SK-N-SH (cell line): Measurements from ENCODE around the gene C1orf159. TPM values are rescaled to one million over a fixed set of nuclear protein-coding genes. Genes with fewer than 3 reads are reported as not detected.

ENCODE experiments used
- CTCF ChIA-PET: fragments of 300-600, 350-600 bp; formaldehyde crosslinking; extraction: SDS; loops from one replicate; lab custom pipeline; 2021; lab: Yijun Ruan, JAX
- POLR2A ChIA-PET: fragments of 350-600 bp; sonication (Branson Sonifier 250); formaldehyde crosslinking; extraction: SDS; loops from one replicate; lab custom pipeline; 2020; ENCODE audit warnings: antibody characterized with exemption, inconsistent platforms; lab: Yijun Ruan, JAX
- DNase-seq: peaks from one replicate; pipeline ENCODE4 v3.0.0; 2012
- H2AFZ ChIP-seq: fragments of 200-600 bp; sonication (generic); 2 replicates; pipeline ENCODE4 v1.8.1; 2016; ENCODE audit warnings: antibody characterized with exemption, mild to moderate bottlenecking, low read depth
- H3F3A ChIP-seq: fragments of 200-600 bp; sonication (generic); replicated peaks from 2 replicates; pipeline ENCODE3; 2016; ENCODE audit warnings: antibody characterized with exemption, mild to moderate bottlenecking; ENCODE audit not compliant: insufficient read depth
- H3K27ac ChIP-seq, 2 experiments: fragments of 200-500 bp in 1 of 2; fragments of 200-600 bp in 1 of 2; sonication (Bioruptor generic) in 1 of 2; sonication (generic), shearing (Covaris generic) in 1 of 2; 2 replicates each; pipeline versions ENCODE4 v1.5.1 to v1.6.1; 2014 to 2016; ENCODE audit warnings: low read depth in 2 of 2, inconsistent platforms in 1 of 2, low read length in 1 of 2, mild to moderate bottlenecking in 1 of 2, mixed read lengths in 1 of 2
- H3K27me3 ChIP-seq: fragments of 200-600 bp; sonication (generic), shearing (Covaris generic); 2 replicates; pipeline ENCODE4 v1.6.1; 2016; ENCODE audit warnings: mixed run types; ENCODE audit not compliant: insufficient read depth
- H3K36me3 ChIP-seq, 2 experiments: fragments of 200-500 bp in 1 of 2; fragments of 200-600 bp in 1 of 2; sonication (Bioruptor generic) in 1 of 2; sonication (generic) in 1 of 2; replicated peaks in 1 of 2; 2 replicates each; pipeline versions ENCODE3 to v1.5.1; 2014 to 2016; ENCODE audit warnings: low read length in 1 of 2, mild to moderate bottlenecking in 1 of 2; ENCODE audit not compliant: insufficient read depth in 2 of 2, control insufficient read depth in 1 of 2
- H3K4me1 ChIP-seq, 2 experiments: fragments of 200-500 bp in 1 of 2; fragments of 200-600 bp in 1 of 2; sonication (Bioruptor generic) in 1 of 2; sonication (generic), shearing (Covaris generic) in 1 of 2; 2 replicates each; pipeline versions ENCODE4 v1.5.1 to v1.6.1; 2014 to 2016; ENCODE audit warnings: low read depth in 1 of 2, low read length in 1 of 2, mixed run types in 1 of 2; ENCODE audit not compliant: insufficient read depth in 2 of 2, control insufficient read depth in 1 of 2
- H3K4me2 ChIP-seq: fragments of 200-600 bp; sonication (generic), shearing (Covaris generic); 2 replicates; pipeline ENCODE4 v1.6.1; 2017; ENCODE audit warnings: mixed run types
- H3K4me3 ChIP-seq, 2 experiments: fragments of 200-500 bp in 1 of 2; fragments of 200-600 bp in 1 of 2; sonication (Bioruptor generic) in 1 of 2; sonication (generic), shearing (Covaris generic) in 1 of 2; 2 replicates each; pipeline versions ENCODE4 v1.5.1 to v1.8.1; 2014 to 2016; ENCODE audit warnings: low read depth in 2 of 2, inconsistent platforms in 1 of 2, low read length in 1 of 2, mild to moderate bottlenecking in 1 of 2, mixed read lengths in 1 of 2, moderate library complexity in 1 of 2
- H3K79me2 ChIP-seq: fragments of 200-600 bp; sonication (generic); 2 replicates; pipeline ENCODE4 v1.8.1; 2017; ENCODE audit warnings: mild to moderate bottlenecking; ENCODE audit not compliant: insufficient read depth
- H3K9ac ChIP-seq: fragments of 200-600 bp; sonication (generic); 2 replicates; pipeline ENCODE4 v1.6.1; 2017; ENCODE audit warnings: mixed run types
- H3K9me2 ChIP-seq: fragments of 200-600 bp; sonication (generic); 2 replicates; pipeline ENCODE4 v1.6.1; 2017; ENCODE audit warnings: mixed run types
- H3K9me3 ChIP-seq: fragments of 200-600 bp; sonication (generic); 2 replicates; pipeline ENCODE4 v1.6.1; 2017; ENCODE audit warnings: mixed run types, mild to moderate bottlenecking, moderate library complexity
- H4K20me1 ChIP-seq: fragments of 200-600 bp; sonication (generic); 2 replicates; pipeline ENCODE4 v1.6.1; 2017; ENCODE audit warnings: mild to moderate bottlenecking, mixed run types; ENCODE audit not compliant: insufficient read depth
- CTCF ChIP-seq: fragments of 200-600 bp; sonication (generic); IDR thresholded peaks from 2 replicates; pipeline ENCODE4 v1.6.1; 2017; ENCODE audit warnings: antibody characterized with exemption, mild to moderate bottlenecking, moderate library complexity
- EZH2phosphoT487 ChIP-seq: fragments of 200-600 bp; sonication (generic); IDR thresholded peaks from 2 replicates; pipeline ENCODE4 v1.6.1; 2017; ENCODE audit warnings: low read depth, mixed run types, mild to moderate bottlenecking, antibody characterized with exemption, moderate library complexity, borderline replicate concordance
- FOXJ3 ChIP-seq: sonication (generic); formaldehyde crosslinking; IDR thresholded peaks from 2 replicates; pipeline ENCODE4 v1.5.1; 2020; ENCODE audit warnings: mild to moderate bottlenecking, missing genetic modification reagents
- FOXM1 ChIP-seq: IDR thresholded peaks from 2 replicates; pipeline ENCODE4 v1.4.0; 2012; ENCODE audit warnings: low read depth, mild to moderate bottlenecking
- GABPA ChIP-seq: IDR thresholded peaks from 2 replicates; pipeline ENCODE4 v1.4.0; 2012; ENCODE audit warnings: low read depth, mild to moderate bottlenecking
- GATA2 ChIP-seq: sonication (generic); formaldehyde crosslinking; IDR thresholded peaks from 2 replicates; pipeline ENCODE4 v1.5.0; 2020; ENCODE audit warnings: mild to moderate bottlenecking, missing genetic modification reagents
- NRF1 ChIP-seq: IDR thresholded peaks from 2 replicates; pipeline ENCODE4 v1.6.1; 2012; ENCODE audit warnings: low read depth, mild to moderate bottlenecking, low read length
- POLR2AphosphoS5 ChIP-seq: IDR thresholded peaks from 2 replicates; pipeline ENCODE4 v1.6.1; 2012; ENCODE audit warnings: low read depth, low read length
- RFX5 ChIP-seq: IDR thresholded peaks from 2 replicates; pipeline ENCODE4 v1.6.1; 2012; ENCODE audit warnings: mild to moderate bottlenecking, improper control_type of control experiment, low read length
- SIN3A ChIP-seq: IDR thresholded peaks from 2 replicates; pipeline ENCODE4 v1.6.1; 2012; ENCODE audit warnings: low read depth, mild to moderate bottlenecking, low read length, moderate library complexity, borderline replicate concordance
- SMC3 ChIP-seq: IDR thresholded peaks from 2 replicates; pipeline ENCODE4 v1.6.1; 2012; ENCODE audit warnings: low read depth, low read length, improper control_type of control experiment
- TAF1 ChIP-seq: IDR thresholded peaks from 2 replicates; pipeline ENCODE4 v1.6.1; 2012; ENCODE audit warnings: low read depth, mild to moderate bottlenecking, low read length, moderate library complexity, borderline replicate concordance
- TCF12 ChIP-seq: IDR thresholded peaks from 2 replicates; pipeline ENCODE4 v1.4.0; 2012
- WGBS: methylation state at CpG from one replicate; pipeline ENCODE4 v1.1.6; 2017; ENCODE audit warnings: low lambda C conversion rate; 5-methylcytosine and 5-hydroxymethylcytosine counted together
- polyA plus RNA-seq, 3 experiments: library from polyadenylated mRNA; depleted of rRNA; stranded (reverse); fragments of >200 nt; gene quantifications; 2 replicates each; pipeline ENCODE4 v1.2.3, GENCODE V29; 2012
- TF ChIP-seq, protein P1 (sequence below): IDR thresholded peaks from 2 replicates; pipeline ENCODE4 v1.4.0; 2012; ENCODE audit warnings: low read depth
- TF ChIP-seq, protein P2 (sequence below): fragments of 150-350 bp; IDR thresholded peaks from 2 replicates; pipeline ENCODE4 v1.6.1; 2016; ENCODE audit warnings: mild to moderate bottlenecking, low read depth, low read length
- TF ChIP-seq, protein P3 (sequence below): IDR thresholded peaks from 2 replicates; pipeline ENCODE4; 2012
- TF ChIP-seq, protein P4 (sequence below): IDR thresholded peaks from 2 replicates; pipeline ENCODE4 v1.6.1; 2012; ENCODE audit warnings: mild to moderate bottlenecking, low read depth, low read length, moderate library complexity

Gene C1orf159
- polyA plus RNA-seq, 1 of the 3 experiments (the other 2 are of a cell fraction): 10.2 TPM

DNA sequence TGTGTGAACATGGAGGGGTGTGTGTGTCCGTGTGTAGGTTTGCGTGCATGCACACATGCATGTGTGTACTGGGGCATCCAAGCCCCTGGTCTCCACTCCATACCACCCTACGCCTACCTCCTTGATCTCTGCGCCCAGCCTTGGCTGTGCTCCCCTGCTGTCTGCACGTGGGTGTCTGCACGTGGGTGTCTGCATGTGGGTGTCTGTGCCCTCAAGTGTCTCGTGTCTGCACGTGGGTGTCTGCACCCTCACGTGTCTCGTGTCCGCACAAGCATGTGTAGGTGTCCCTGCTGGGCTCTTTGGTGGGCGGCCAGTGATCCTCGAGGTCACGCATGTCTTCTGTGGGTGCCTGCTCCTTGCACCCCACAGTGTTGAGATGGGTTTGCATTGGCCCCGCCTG, 62.9 kb downstream of the C1orf159 start:
- no peaks in the 10 kb centered on the region for H4K20me1 ChIP-seq
- no peak overlapping the region for H3K4me3 ChIP-seq
- H3K4me2 ChIP-seq: no peak overlapping the region
- WGBS: 90% methylated on average over 8 of the region's 15 CpGs
- no peak for TF ChIP-seq NRF1
- no peak for TF ChIP-seq GABPA
- TF ChIP-seq, protein P1, sequence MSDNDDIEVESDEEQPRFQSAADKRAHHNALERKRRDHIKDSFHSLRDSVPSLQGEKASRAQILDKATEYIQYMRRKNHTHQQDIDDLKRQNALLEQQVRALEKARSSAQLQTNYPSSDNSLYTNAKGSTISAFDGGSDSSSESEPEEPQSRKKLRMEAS: no peak
- TF ChIP-seq, protein P2, sequence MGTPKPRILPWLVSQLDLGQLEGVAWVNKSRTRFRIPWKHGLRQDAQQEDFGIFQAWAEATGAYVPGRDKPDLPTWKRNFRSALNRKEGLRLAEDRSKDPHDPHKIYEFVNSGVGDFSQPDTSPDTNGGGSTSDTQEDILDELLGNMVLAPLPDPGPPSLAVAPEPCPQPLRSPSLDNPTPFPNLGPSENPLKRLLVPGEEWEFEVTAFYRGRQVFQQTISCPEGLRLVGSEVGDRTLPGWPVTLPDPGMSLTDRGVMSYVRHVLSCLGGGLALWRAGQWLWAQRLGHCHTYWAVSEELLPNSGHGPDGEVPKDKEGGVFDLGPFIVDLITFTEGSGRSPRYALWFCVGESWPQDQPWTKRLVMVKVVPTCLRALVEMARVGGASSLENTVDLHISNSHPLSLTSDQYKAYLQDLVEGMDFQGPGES: no peak
- no peak for TF ChIP-seq FOXM1
- TF ChIP-seq, protein P3, sequence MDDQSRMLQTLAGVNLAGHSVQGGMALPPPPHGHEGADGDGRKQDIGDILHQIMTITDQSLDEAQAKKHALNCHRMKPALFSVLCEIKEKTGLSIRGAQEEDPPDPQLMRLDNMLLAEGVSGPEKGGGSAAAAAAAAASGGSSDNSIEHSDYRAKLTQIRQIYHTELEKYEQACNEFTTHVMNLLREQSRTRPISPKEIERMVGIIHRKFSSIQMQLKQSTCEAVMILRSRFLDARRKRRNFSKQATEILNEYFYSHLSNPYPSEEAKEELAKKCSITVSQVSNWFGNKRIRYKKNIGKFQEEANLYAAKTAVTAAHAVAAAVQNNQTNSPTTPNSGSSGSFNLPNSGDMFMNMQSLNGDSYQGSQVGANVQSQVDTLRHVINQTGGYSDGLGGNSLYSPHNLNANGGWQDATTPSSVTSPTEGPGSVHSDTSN: no peak
- TF ChIP-seq FOXJ3 (CRISPR knock-in tag): no peak
- no peaks in the 10 kb centered on the region for H3K9me3 ChIP-seq
- DNase-seq: no peak
- no peaks in the 10 kb centered on the region for H3K79me2 ChIP-seq
- peaks cover 0 to 5% of the 10 kb centered on the region in 2 experiments for H3K36me3 ChIP-seq
- H3K4me1 ChIP-seq: no peaks in the 10 kb centered on the region
- H2AFZ ChIP-seq: no peak overlapping the region
- POLR2A ChIA-PET: no interaction called here
- no peaks in the 10 kb centered on the region for H3K9me2 ChIP-seq
- no peaks in the 10 kb centered on the region for H3F3A ChIP-seq
- H3K9ac ChIP-seq: no peak overlapping the region
- H3K27ac ChIP-seq: no peak overlapping the region
- CTCF ChIA-PET: no interaction called here
- peaks cover 3% of the 10 kb centered on the region; the same call in 1 of the 2 replicates for H3K27me3 ChIP-seq

- Histone ChIP-seq H3K9me3 (no peaks in the 10 kb centered on the region), H3K27ac (no peak overlapping the region), H3K4me1 (no peaks in the 10 kb centered on the region), H3K79me2 (no peaks in the 10 kb centered on the region), H3K36me3 (peaks cover 0 to 9% of the 10 kb centered on the region in 2 experiments), H2AFZ (no peak overlapping the region), H3K9me2 (no peaks in the 10 kb centered on the region), H3K27me3 (no peaks in the 10 kb centered on the region), H3F3A (no peaks in the 10 kb centered on the region), H3K9ac (no peak overlapping the region), H3K4me3 (no peak overlapping the region), H3K4me2 (no peak overlapping the region), H4K20me1 (no peaks in the 10 kb centered on the region)
- WGBS: 96% methylated on average over 23 of the region's 29 CpGs
- no peak for DNase-seq
- CTCF ChIA-PET: interaction anchor here (1.1 to 1.2 kb wide), 2 partner anchors 19 to 68 kb away, joined by 3 to 5 read pairs; no protein-coding TSS in a partner anchor
- POLR2A ChIA-PET: no interaction called here
- TF ChIP-seq FOXM1 (no peak), EZH2phosphoT487 (no peak), SIN3A (no peak), RFX5 (no peak), TCF12 (no peak), POLR2AphosphoS5 (no peak), GATA2 (CRISPR knock-in tag) (no peak), TAF1 (no peak), NRF1 (no peak), CTCF (no peak), GABPA (no peak), SMC3 (no peak)
- TF ChIP-seq, protein P4, sequence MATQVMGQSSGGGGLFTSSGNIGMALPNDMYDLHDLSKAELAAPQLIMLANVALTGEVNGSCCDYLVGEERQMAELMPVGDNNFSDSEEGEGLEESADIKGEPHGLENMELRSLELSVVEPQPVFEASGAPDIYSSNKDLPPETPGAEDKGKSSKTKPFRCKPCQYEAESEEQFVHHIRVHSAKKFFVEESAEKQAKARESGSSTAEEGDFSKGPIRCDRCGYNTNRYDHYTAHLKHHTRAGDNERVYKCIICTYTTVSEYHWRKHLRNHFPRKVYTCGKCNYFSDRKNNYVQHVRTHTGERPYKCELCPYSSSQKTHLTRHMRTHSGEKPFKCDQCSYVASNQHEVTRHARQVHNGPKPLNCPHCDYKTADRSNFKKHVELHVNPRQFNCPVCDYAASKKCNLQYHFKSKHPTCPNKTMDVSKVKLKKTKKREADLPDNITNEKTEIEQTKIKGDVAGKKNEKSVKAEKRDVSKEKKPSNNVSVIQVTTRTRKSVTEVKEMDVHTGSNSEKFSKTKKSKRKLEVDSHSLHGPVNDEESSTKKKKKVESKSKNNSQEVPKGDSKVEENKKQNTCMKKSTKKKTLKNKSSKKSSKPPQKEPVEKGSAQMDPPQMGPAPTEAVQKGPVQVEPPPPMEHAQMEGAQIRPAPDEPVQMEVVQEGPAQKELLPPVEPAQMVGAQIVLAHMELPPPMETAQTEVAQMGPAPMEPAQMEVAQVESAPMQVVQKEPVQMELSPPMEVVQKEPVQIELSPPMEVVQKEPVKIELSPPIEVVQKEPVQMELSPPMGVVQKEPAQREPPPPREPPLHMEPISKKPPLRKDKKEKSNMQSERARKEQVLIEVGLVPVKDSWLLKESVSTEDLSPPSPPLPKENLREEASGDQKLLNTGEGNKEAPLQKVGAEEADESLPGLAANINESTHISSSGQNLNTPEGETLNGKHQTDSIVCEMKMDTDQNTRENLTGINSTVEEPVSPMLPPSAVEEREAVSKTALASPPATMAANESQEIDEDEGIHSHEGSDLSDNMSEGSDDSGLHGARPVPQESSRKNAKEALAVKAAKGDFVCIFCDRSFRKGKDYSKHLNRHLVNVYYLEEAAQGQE: no peak
These were observed 63.7 kb downstream of the C1orf159 start for GRCh38 chr1:1052003-1052840.
